Gastroesophageal sphincter (tissue), 3 donors: ENCODE results near the gene DGUOK.

ENCODE experiments used
- EP300 ChIP-seq: sonication (generic); formaldehyde crosslinking; IDR thresholded peaks from one replicate; pipeline ENCODE4 v1.6.1; 2017; ENCODE audit warnings: antibody characterized with exemption, mild to moderate bottlenecking
- POLR2A ChIP-seq, 2 donors: fragments of 450-650 bp; IDR thresholded peaks; one replicate each; pipeline ENCODE4 v1.6.1; 2017; ENCODE audit warnings: antibody characterized with exemption in 2 of 2, mild to moderate bottlenecking in 2 of 2, moderate library complexity in 1 of 2
- TF ChIP-seq, protein P1 (sequence below), 4 experiments: fragments of 200-600 bp in 2 of 4; fragments of 450-650 bp in 2 of 4; sonication (generic) in 1 of 4; IDR thresholded peaks; one replicate each; pipeline ENCODE4 v1.5.1; 2017 to 2019; ENCODE audit warnings: antibody characterized with exemption in 4 of 4, mild to moderate bottlenecking in 2 of 4, moderate library complexity in 2 of 4

GRCh38 chr2:73944714-73945113 lies 18.0 kb downstream of the DGUOK start:
- TF ChIP-seq, protein P1, sequence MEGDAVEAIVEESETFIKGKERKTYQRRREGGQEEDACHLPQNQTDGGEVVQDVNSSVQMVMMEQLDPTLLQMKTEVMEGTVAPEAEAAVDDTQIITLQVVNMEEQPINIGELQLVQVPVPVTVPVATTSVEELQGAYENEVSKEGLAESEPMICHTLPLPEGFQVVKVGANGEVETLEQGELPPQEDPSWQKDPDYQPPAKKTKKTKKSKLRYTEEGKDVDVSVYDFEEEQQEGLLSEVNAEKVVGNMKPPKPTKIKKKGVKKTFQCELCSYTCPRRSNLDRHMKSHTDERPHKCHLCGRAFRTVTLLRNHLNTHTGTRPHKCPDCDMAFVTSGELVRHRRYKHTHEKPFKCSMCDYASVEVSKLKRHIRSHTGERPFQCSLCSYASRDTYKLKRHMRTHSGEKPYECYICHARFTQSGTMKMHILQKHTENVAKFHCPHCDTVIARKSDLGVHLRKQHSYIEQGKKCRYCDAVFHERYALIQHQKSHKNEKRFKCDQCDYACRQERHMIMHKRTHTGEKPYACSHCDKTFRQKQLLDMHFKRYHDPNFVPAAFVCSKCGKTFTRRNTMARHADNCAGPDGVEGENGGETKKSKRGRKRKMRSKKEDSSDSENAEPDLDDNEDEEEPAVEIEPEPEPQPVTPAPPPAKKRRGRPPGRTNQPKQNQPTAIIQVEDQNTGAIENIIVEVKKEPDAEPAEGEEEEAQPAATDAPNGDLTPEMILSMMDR (IDR thresholded peaks at IDR 0.05) = no peak
- TF ChIP-seq POLR2A (IDR thresholded peaks at IDR 0.05) (no peak), EP300 (no peak)
